ENCODE data around the gene PODNL1.

- TF ChIP-seq CTCF (optimal IDR thresholded peaks at IDR 0.05 in 1 of 3, IDR thresholded peaks at IDR 0.05 in 1 of 3, conservative IDR thresholded peaks at IDR 0.05 in 1 of 3; ENCODE audit: extremely low read depth in 1 of 3, insufficient read depth in 2 of 3, low read length in 3 of 3) (no peak), EZH2 (IDR thresholded peaks at IDR 0.05; ENCODE audit: low read length) (no peak)
Measured at GRCh38 chr19:13882836-13883235, 55.4 kb downstream of the PODNL1 start.

Data from keratinocyte (primary cell).